GM19438 (cell line): ENCODE data around the gene HHATL.

Experiments
- ATAC-seq: cut with Tn5 transposase; IDR thresholded peaks from one replicate; pipeline ENCODE4 v1.9.1; 2021; ENCODE audit warnings: low read depth; ENCODE audit not compliant: unreplicated experiment

Gene HHATL

DNA sequence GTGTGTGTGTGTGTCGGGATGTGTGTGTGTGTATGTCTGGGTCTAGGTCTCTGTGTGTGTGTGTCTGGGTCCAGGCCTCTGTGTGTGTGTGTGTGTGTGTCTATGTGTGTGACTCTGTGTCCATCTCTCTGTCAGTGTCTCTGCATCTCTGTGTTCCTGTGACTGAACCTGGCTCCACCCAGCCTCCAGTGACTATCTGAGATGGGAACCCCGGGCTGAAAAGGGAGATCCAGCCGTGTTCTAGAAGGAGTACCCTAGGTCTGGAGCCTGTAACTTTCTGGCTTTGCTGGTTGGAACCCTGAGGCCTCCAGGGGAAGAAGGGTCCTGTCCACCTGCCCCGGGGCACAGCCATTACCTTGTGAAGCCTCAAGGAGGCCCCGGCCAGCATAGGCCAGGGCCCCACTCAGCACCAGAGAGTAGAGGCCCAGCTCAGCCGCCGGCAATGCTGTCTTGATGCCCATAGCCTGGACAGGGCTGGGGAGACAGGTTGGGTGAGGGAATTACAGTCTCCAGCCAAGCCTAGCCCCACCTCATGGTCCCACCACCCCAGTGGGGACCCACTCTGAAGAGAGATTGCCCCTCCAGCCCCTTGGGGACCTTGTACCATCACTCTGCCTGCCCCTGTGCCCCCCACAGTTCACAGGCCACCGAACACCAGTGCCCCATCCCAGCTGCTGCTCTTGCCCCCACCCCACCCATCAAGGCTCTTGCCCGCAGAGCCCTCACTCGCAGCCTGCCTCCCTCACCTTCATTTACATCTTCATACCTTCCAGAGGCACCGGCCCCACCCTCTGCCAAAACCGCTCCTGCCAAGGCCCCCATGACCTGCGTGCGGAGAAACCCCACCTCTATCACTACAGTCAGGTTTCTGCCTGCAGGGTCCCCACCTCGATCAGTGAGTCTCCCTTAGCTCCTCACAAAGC lies 2.0 kb downstream of the HHATL start:
- no peak for ATAC-seq

DNA sequence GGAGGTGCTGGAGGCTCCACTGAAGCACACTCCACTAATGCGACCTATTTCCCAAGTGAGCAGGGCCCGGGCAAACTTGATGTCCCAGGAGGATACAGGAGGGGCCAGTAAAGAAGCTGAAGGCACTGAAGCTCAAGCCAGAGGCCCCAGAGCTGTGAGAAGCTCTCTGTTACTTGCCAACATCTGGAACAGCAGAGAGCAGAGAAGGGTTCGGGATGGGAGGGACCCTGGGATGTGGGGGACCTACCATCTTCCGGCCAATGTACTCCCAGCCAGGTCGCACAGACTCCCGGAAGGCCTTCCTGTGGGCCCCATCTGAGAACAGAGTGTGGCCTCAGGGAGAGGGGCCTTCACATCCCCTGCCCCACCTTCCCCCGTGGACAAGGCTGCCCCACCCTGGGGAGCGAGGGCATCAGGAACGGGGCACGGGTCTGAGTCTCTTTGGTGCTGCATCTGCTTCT lies 3.1 kb downstream of the HHATL start:
- ATAC-seq = no peak

DNA sequence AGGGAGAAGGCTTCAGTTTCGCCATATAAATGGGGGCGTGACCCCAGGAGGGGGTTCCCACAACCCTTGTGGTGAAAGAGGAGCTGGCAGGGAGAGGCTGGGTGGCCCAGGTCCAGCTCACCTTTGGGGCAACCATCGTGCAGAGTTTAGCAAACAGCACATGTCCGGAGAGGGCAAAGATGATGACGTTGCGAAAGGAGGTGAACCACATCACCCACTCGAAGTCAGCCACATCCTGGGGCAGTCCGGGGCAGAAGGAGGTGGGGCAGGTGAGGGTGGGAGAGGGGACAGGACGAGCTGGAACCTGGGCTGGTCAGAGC lies 3.7 kb downstream of the HHATL start:
- no peak for ATAC-seq

DNA sequence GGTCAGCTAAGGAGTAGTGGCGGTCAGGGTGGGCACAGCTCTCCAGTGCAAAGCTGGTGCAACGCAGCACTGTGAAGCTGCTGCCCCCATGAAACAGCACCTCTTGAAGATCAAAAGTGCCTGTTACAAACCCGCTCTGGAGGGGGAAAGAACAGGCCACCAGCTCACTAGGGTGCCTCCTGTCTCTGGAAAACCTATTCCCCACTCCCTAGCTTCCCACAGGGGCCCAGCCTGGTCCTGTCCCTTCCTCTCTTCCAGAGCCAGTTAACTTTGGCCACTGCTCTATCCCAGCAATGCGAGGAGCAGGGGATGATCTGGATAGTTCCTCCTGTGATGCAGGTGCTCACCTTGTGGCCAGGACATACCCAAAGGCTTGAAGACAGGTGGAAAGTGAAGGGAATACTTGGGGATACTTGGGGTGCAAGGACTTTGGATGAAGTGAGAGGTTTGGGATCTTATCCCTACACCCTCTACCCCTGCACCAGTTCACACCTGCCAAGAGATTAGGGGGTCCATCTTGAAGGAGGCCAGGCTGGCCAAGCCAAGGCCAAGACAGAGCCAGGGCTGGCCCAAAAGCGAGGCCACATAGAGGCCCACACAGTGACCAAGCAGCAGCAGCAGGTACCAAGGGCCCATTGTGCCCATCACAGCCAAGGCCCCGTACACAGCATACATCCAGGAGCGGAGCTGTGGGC lies 4.2 kb downstream of the HHATL start:
- no peak for ATAC-seq

- no peak for ATAC-seq
Observed at GRCh38 chr3:42697289-42698051, 5.1 kb downstream of the HHATL start.

DNA sequence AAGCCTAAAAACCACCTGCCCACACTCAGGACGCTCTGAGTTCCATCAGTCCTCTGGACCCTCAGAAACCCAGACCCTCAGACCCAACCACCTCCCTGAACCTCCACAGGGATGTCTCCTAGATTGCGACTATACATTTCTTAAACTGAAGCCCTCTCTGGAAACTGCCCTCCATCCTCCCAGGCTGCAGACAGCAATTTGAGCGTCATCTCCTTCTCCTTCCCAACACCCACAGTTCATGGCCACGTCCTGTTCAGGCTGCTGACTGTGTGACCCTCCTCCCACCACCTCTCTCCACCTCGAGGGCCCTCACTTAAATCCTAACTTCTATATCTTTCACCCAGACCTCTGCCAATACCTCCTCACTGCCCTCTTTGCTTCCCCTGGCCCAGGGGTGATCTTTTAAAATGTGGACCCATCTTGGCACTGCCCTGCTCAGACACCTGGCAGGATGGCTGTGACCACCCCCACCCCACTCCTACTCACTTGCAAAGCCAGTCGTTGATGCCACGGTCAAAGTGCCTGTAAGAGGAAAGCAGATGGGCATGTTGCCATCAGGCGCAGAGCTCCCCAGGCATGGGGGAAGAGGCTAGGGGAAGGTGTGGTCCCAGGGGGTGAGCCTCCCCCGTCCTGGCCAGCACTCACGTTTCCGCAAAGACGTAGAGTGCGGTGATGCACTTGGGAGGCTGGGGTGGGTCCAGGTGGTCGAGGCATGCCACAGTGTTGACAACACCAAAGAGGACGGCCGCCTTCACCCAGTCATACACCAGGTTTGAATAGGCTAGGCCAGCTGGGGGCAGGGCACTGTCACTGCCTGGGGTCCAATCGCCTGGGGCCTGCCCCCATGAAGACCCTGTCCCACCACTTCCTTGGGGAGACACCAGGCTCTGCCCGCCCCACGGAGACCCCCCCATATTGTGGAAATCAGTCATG lies 6.0 kb downstream of the HHATL start:
- ATAC-seq = no peak

DNA sequence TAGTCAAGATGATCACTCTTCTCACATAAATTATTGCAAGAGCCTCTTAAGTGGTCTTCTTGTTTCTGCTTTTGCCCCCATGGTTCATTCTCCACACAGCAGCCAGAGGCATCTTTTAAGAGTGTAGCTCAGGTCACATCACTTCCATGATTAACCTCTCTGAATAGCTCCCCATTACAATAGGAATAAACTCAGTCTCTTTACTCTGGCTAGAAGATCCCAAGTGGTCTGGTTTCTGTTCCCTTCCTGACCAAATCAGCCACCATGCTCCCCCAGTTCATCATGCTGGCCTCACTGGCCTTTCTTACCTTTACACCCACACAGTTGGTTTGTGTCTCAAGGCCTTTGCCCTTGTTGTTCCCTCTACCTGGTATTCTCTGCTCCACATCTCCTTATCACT lies 8.2 kb downstream of the HHATL start:
- no peak for ATAC-seq

DNA sequence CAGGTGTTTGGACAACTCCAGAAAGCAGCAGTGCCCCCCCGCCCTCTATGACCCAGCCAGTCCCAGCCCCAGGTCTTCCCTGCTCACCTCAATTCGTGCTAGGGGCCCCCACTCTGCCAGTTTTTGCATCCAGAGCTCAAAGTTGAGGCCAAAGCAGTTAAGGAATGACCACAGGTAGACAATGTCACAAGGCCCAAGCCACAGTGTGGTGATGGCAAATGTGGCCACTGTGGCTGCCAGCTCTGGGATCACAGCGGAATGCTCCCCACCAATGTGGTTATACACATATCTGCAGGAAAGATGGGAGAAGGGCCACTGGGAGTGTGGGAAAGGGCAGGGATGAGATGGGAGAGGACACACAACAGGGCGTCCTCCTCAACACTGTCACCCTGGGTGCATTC lies 9.1 kb downstream of the HHATL start:
- no peak for ATAC-seq

DNA sequence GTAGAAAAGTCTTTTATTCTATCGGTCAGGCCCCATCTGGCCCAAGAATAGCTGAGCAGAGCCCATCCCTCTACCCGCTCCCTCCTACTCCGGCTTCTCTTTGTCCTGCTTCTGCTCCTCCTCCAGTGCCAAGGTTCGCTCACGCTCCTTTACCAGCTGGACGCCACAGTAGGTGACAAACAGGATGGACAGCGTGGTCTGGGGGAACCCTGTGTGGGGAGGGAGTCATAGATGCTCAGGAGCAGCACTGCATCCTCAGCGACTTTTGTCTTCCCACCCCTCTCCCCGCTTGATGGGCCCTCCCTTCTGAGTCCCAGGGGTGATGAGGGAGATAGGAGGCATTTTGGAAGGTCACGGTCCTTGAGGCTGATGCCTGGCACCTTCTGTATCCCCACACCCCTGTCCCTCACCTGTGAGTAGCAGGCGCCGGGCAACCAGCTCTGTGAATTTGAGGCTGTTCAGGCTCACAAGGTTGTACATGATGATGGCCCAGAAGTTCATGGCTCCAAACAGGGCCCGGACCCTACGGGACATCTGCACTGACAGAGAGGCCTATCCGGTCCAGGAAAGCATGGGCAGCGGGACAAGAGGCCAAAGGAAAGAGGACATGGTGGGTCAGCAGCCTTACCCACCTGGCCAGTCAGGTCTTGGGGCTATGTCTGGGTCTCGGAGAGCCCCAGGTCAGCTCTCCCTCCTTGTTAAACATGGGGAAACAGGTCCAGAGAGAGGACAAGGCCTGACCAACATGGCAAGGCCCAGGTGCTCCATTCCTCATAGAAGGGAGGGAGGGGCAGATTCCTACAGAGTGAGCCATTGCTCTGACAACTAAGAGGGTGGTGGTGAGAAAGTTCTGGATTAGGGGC lies 9.7 kb downstream of the HHATL start:
- no peak for ATAC-seq

GRCh38 chr3:42691816-42692666 lies 10.6 kb downstream of the HHATL start:
- ATAC-seq = no peak

GRCh38 chr3:42690766-42691680 lies 11.6 kb downstream of the HHATL start:
- ATAC-seq = no peak

DNA sequence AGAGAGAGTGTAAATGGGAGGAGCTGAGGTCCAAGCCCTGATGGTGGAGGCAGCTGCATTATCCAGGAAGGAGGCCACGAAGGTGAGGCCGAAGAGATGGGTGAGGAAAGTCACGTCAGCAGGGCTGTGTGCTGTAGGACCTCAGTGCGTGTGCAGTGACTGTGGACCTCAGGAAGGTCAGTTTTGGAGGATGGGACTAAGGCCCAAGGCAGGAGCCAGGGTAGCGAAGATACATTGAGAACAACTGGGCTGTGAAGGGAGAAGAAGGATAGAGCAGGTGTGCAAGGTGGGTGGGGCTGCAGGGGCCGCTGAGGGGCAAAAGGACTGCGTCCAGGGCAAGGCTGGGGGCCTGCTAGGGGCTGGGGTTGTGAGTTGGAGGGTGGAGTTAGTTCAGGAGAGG lies 12.4 kb downstream of the HHATL start:
- ATAC-seq = no peak

DNA sequence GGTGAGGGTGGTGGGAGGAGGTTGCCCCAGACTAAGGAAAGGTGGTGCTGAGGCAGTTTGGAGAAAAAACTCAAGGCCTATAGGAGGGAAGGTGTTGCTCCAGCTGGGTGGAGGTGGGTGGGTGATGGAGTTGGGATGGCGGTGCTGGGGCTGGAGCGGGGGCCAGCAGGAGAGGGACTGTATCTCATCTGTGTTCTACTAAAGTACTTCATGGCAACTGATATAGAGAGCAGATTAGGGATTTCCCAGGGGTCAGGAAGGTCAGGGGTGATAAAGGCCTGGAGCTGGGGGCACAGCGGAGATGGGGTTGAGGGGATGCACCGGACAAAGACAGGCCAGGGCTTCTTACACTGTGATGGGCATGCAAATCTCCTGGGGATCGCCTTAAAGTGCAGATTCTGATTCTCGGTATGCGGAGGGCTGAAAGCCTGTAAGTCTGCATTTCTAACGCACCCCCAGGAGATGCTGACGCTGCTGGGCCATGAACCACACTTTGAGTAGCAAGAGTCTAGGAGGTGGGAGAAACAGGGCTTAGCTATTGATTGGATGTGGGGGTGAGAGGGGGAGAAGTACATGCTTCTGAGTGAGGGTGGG lies 13.1 kb downstream of the HHATL start:
- ATAC-seq = no peak

DNA sequence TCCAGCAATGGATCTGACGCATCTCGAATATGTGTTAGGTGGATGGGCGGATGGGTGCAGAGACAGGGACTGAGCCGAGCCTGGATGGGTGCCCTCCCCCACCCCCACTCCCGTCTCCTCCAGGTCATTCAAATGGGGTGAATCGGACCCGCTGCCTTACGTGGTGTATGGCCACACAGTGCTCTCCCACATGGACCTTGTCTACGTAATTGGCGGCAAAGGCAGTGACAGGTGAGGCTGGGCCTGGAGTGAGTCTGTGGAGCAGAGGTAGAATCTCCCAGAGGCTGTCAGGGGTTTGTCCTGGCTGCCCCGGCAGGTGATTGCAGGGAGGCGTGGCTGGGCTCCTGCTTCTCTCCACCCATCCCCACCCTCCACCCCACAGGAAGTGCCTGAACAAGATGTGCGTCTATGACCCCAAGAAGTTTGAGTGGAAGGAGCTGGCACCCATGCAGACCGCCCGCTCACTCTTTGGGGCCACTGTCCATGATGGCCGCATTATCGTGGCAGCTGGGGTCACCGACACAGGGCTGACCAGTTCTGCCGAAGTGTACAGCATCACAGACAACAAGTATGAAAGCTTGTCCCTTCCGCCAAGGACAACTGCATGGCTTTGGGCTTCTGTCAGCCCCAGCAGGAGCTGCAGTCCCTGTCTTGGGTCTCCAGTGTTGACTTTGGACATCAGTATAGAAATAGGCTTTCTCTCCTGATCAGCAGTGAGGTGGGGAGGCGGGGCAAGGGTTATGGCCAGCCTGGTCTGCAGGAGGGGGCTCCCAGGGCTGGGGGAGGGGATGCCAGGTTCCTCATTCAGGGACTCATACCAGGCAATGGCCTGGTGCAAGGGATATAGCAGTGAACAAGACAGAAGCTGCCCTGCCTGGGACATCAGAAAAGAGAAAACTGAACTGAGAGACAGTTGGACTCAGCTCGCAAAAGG lies 13.8 kb downstream of the HHATL start:
- ATAC-seq = no peak

DNA sequence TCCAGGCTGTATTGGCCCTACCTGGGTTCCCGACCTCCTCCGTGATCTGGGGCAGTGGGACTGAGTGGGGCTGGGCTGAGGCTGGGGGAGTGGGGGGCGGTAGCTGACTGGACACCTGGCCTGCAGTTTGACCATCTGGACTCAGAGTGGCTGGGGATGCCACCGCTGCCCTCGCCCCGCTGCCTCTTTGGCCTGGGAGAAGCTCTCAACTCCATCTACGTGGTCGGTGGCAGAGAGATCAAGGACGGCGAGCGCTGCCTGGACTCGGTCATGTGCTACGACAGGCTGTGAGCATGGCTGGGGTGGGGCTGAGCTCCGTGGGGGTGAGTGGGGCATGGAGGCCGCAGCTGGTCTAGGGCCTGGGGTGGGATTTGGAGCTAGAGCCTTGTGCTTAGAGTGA lies 14.6 kb downstream of the HHATL start:
- no peak for ATAC-seq
